NAMALWA (cell line): ENCODE measurements around the gene RAET1L.
"Not testable (repeated sequence)": the region's sequence is repeated elsewhere in the genome, so short reads cannot be mapped to it uniquely, and the experiment has no call there.

Experiments
- DNase-seq: peaks from one replicate; pipeline ENCODE4 v3.0.0-alpha.2; 2015; ENCODE audit warnings: low spot score

RAET1L gene

GRCh38 chr6:150025201-150025917 is at the start of gene RAET1L:
Gene RAET1L (minus strand): TSS chr6:150025532. CDS start chr6:150025471, 61 bp downstream.
- DNase-seq: no peak

- no peak for DNase-seq
Observed at GRCh38 chr6:150075034-150075421, 49.7 kb upstream of the RAET1L start.

- not testable (repeated sequence) for DNase-seq
Observed at GRCh38 chr6:150074396-150075033, 49.2 kb upstream of the RAET1L start.

GRCh38 chr6:150072201-150072600 is 46.9 kb upstream of the RAET1L start:
- DNase-seq: peak; percentile 37

GRCh38 chr6:150070236-150070818 is 45.0 kb upstream of the RAET1L start:
- peak; percentile 12 for DNase-seq

GRCh38 chr6:150069706-150070105 is 44.4 kb upstream of the RAET1L start:
- no peak for DNase-seq

- DNase-seq: peak; percentile 87
Observed at GRCh38 chr6:150068720-150069648, 43.7 kb upstream of the RAET1L start, which contains the start of gene ULBP3. Gene ULBP3 (minus strand): TSS chr6:150069121. CDS start chr6:150069066, 55 bp downstream.

- DNase-seq: peak; percentile 36
Observed at GRCh38 chr6:150068151-150068550, 42.8 kb upstream of the RAET1L start.

- DNase-seq: no peak
Observed at GRCh38 chr6:150065083-150065482, 39.8 kb upstream of the RAET1L start.

GRCh38 chr6:150063640-150064039 is 38.3 kb upstream of the RAET1L start:
- DNase-seq: no peak

- DNase-seq: not testable (repeated sequence)
Observed at GRCh38 chr6:150059973-150060372, 34.6 kb upstream of the RAET1L start.

- no peak for DNase-seq
Observed at GRCh38 chr6:150058986-150059385, 33.7 kb upstream of the RAET1L start.

- no peak for DNase-seq
Observed at GRCh38 chr6:150058231-150058792, 33.0 kb upstream of the RAET1L start.

GRCh38 chr6:150057501-150057951 is 32.2 kb upstream of the RAET1L start:
- DNase-seq: no peak

- DNase-seq: no peak
Observed at GRCh38 chr6:150056916-150057315, 31.6 kb upstream of the RAET1L start.

GRCh38 chr6:150056156-150056555 is 30.8 kb upstream of the RAET1L start:
- no peak for DNase-seq

- no peak for DNase-seq
Observed at GRCh38 chr6:150055131-150055530, 29.8 kb upstream of the RAET1L start.

- DNase-seq: no peak
Observed at GRCh38 chr6:150053450-150053849, 28.1 kb upstream of the RAET1L start.

GRCh38 chr6:150050846-150051245 is 25.5 kb upstream of the RAET1L start:
- no peak for DNase-seq

- DNase-seq: no peak
Observed at GRCh38 chr6:150048099-150048498, 22.8 kb upstream of the RAET1L start.

- DNase-seq: no peak
Observed at GRCh38 chr6:150046943-150047342, 21.6 kb upstream of the RAET1L start.
